Stomach (tissue), 4 donors: ENCODE measurements around the gene CABS1.

Experiments
- CTCF ChIP-seq, 7 experiments: fragments of 450-650 bp in 4 of 7; fragments of 200-600 bp in 3 of 7; sonication (generic) in 3 of 7; IDR thresholded peaks; one replicate each; pipeline ENCODE4 v1.5.1; 2016 to 2019; ENCODE audit warnings: antibody characterized with exemption in 7 of 7, control low read depth in 2 of 7, mild to moderate bottlenecking in 1 of 7
- EP300 ChIP-seq: sonication (generic); formaldehyde crosslinking; IDR thresholded peaks from one replicate; pipeline ENCODE4 v1.6.1; 2017; ENCODE audit warnings: antibody characterized with exemption
- POLR2A ChIP-seq, 4 donors: fragments of 450-650 bp; IDR thresholded peaks; one replicate each; pipeline ENCODE4 v1.6.1; 2016; ENCODE audit warnings: antibody characterized with exemption in 4 of 4, control low read depth in 2 of 4, mild to moderate bottlenecking in 1 of 4, moderate library complexity in 1 of 4

GRCh38 chr4:70380578-70380977 is 45.8 kb downstream of the CABS1 start:
- TF ChIP-seq POLR2A (IDR thresholded peaks at IDR 0.05) (no peak), CTCF (IDR thresholded peaks at IDR 0.05) (no peak), EP300 (no peak)
